ENCODE measurements around the gene CRYAB. TPM values are rescaled to one million over a fixed set of nuclear protein-coding genes. Genes with fewer than 3 reads are reported as not detected.

CRYAB gene
- total and polyA plus RNA-seq, 2 of the 4 experiments (the other 2 are of a cell fraction), result 6.5 to 19.5 TPM

GRCh38 chr11:111878385-111878848 lies 33.2 kb downstream of the CRYAB start:
- Histone ChIP-seq H2AK5ac (ENCODE audit: low read depth, low read length) (peak overlapping the region; percentile 5; the same call in 1 of the 2 replicates), H3K56ac (ENCODE audit: extremely low read depth, insufficient read depth, low read length) (peak overlapping the region; percentile 85; the same call in 1 of the 2 replicates), H3K23ac (ENCODE audit: low read depth, low read length) (peak overlapping the region; percentile 69), H3K4me2 (ENCODE audit: low read depth, low read length) (peak overlapping the region; percentile 77), H4K5ac (ENCODE audit: low read depth, low read length) (no peak overlapping the region), H3K79me1 (ENCODE audit: low read depth in 1 of 2, low read length in 2 of 2) (peaks cover 0 to 11% of the 10 kb centered on the region in 2 experiments; a peak in 3 of 4 replicates), H3K36me3 (ENCODE audit: control insufficient read depth, insufficient read depth, low read length) (no peaks in the 10 kb centered on the region; the same call in 1 of the 2 replicates), H2BK20ac (ENCODE audit: low read depth, low read length) (0 out of 2 replicates have a peak overlapping the region, but pooled peaks have one; percentile 35), H3K4me1 (ENCODE audit: control insufficient read depth, insufficient read depth, low read length) (peaks cover 3% of the 10 kb centered on the region; the same call in 1 of the 2 replicates), H3K9me1 (ENCODE audit: insufficient read depth, low read length) (peaks cover 3% of the 10 kb centered on the region; the same call in 1 of the 2 replicates), H4K8ac (ENCODE audit: low read depth in 2 of 2, low read length in 2 of 2) (peak overlapping the region; percentile 84 to 87), H3K27me3 (ENCODE audit: control insufficient read depth, insufficient read depth, low read length) (no peaks in the 10 kb centered on the region), H4K20me1 (ENCODE audit: insufficient read depth, low read length) (no peaks in the 10 kb centered on the region), H3K4ac (ENCODE audit: low read depth, low read length) (peak overlapping the region; percentile 69), H2BK5ac (ENCODE audit: low read depth, low read length, poor library complexity, severe bottlenecking) (peak overlapping the region; percentile 51), H3K27ac (ENCODE audit: insufficient read depth, low read length) (peak overlapping the region; percentile 64), H3K4me3 (ENCODE audit: insufficient read depth, low read depth, low read length) (peak overlapping the region; percentile 71), H2AFZ (replicated peaks; ENCODE audit: low read length, poor library complexity) (peak overlapping the region; percentile 100), H2AK9ac (replicated peaks; ENCODE audit: low read depth, low read length, poor library complexity) (peak overlapping the region; percentile 93), H2BK120ac (ENCODE audit: low read depth, low read length) (peak overlapping the region; percentile 26; the same call in 1 of the 2 replicates), H3K9ac (ENCODE audit: low read depth, low read length) (peak overlapping the region; percentile 51), H2BK15ac (ENCODE audit: low read depth, low read length) (no peak overlapping the region), H4K91ac (ENCODE audit: insufficient read depth, low read depth, low read length) (peak overlapping the region; percentile 34), H3K14ac (replicated peaks; ENCODE audit: low read depth, low read length) (peak overlapping the region; percentile 67), H3K9me3 (ENCODE audit: control insufficient read depth, insufficient read depth, low read length) (no peaks in the 10 kb centered on the region), H3K18ac (ENCODE audit: low read depth, low read length) (no peak overlapping the region)
- POLR2A ChIA-PET (ENCODE audit: unreplicated experiment), result no interaction called here
- TF ChIP-seq RAD21 (IDR thresholded peaks at IDR 0.05; ENCODE audit: low read length), result peak; percentile 11; the same call in 1 of the 2 replicates
- no peak for TF ChIP-seq CEBPB (IDR thresholded peaks at IDR 0.05; ENCODE audit: low read depth, low read length)
- in situ Hi-C loops (cut with MboI; ENCODE audit: low sequenced_read_pairs) (loop anchor here (5.0 kb wide), 1 partner anchor 114 kb away; no protein-coding TSS in a partner anchor), dilution Hi-C loops (cut with HindIII; ENCODE audit: low sequenced_read_pairs, unreplicated experiment) (no loop called here), intact Hi-C loops (cut with micrococcal nuclease) (loop anchor here (2.0 to 10.0 kb wide), 5 partner anchors 48 to 346 kb away; partner anchors contain the start of genes DIXDC1, NKAPD1, PIH1D2 and PTS)
- no TSS peak for BruUV-seq (replicated peaks)
- peak; percentile 5 for DNase-seq
- CTCF ChIA-PET, result interaction anchor here (0.6 to 0.8 kb wide), 3 partner anchors 118 to 167 kb away, joined by 3 to 9 read pairs (median 3); no protein-coding TSS in a partner anchor
- ATAC-seq (ENCODE audit: low read depth), result peak; percentile 5
- 3% methylated on average over 6 of the region's 13 CpGs; no CpG with 5 or more reads in 1 of the 2 experiments for WGBS, 2 experiments (ENCODE audit: extremely low coverage in 2 of 2, insufficient read length in 1 of 2)
